GM18873 (cell line): ENCODE data around the gene C16orf92.
A peak's percentile ranks its signal among the peaks of the same experiment; 100 is the strongest.

Experiments used
- ATAC-seq: cut with Tn5 transposase; IDR thresholded peaks from one replicate; pipeline ENCODE4 v1.9.1; 2021; ENCODE audit warnings: mild to moderate bottlenecking, moderate library complexity, moderate number of reproducible peaks; ENCODE audit not compliant: unreplicated experiment, low FRiP score

C16orf92 gene

GRCh38 chr16:30053376-30054015 is 30.5 kb downstream of the C16orf92 start:
- no peak for ATAC-seq

- ATAC-seq, result no peak
These were observed 31.5 kb downstream of the C16orf92 start for GRCh38 chr16:30054451-30054850.

- ATAC-seq, result no peak
These were observed 32.1 kb downstream of the C16orf92 start for GRCh38 chr16:30054959-30055553.

- ATAC-seq, result no peak
These were observed 37.3 kb downstream of the C16orf92 start for GRCh38 chr16:30060346-30060745.

- no peak for ATAC-seq
These were observed 38.0 kb downstream of the C16orf92 start for GRCh38 chr16:30060836-30061554.

- no peak for ATAC-seq
These were observed 40.4 kb downstream of the C16orf92 start for GRCh38 chr16:30063278-30063892.

GRCh38 chr16:30063893-30064728 is 41.1 kb downstream of the C16orf92 start:
- ATAC-seq, result no peak

GRCh38 chr16:30064729-30065101 is 41.7 kb downstream of the C16orf92 start:
- ATAC-seq, result no peak

- peak; percentile 65 for ATAC-seq
These were observed 42.3 kb downstream of the C16orf92 start, which contains the start of gene ALDOA for GRCh38 chr16:30065102-30065942. Gene ALDOA (plus strand): TSS chr16:30065760. CDS start chr16:30066898, 1,138 bp downstream.

- peak; percentile 6 for ATAC-seq
These were observed 43.2 kb downstream of the C16orf92 start for GRCh38 chr16:30065943-30066760.

- ATAC-seq, result no peak
These were observed 44.0 kb downstream of the C16orf92 start for GRCh38 chr16:30066761-30067583.

- no peak for ATAC-seq
These were observed 44.6 kb downstream of the C16orf92 start for GRCh38 chr16:30067584-30067916.

- no peak for ATAC-seq
These were observed 45.3 kb downstream of the C16orf92 start for GRCh38 chr16:30068333-30068732.

GRCh38 chr16:30068750-30069610 is 46.0 kb downstream of the C16orf92 start:
- ATAC-seq, result no peak

GRCh38 chr16:30069611-30070462 is 46.8 kb downstream of the C16orf92 start:
- ATAC-seq, result no peak

GRCh38 chr16:30070490-30070889 is 47.5 kb downstream of the C16orf92 start:
- ATAC-seq, result no peak
